Neuronal stem cell (in vitro differentiated cells): ENCODE data around the gene RNF149.

Experiments used
- DNase-seq: peaks from one replicate; pipeline ENCODE4 v3.0.0-alpha.2; 2013; ENCODE audit warnings: low spot score
- H2AFZ ChIP-seq: one replicate; pipeline ENCODE4 v1.6.1; 2013; ENCODE audit warnings: mild to moderate bottlenecking, low read length, inconsistent platforms
- H2AK5ac ChIP-seq: 2 replicates; pipeline ENCODE4 v1.6.1; 2013; ENCODE audit warnings: low read depth, mild to moderate bottlenecking, inconsistent platforms, low read length, moderate library complexity, mixed read lengths
- H2BK120ac ChIP-seq: 2 replicates; pipeline ENCODE4 v1.6.1; 2013; ENCODE audit warnings: low read depth, mild to moderate bottlenecking, inconsistent platforms, low read length, moderate library complexity, mixed read lengths
- H2BK12ac ChIP-seq: one replicate; pipeline ENCODE4 v1.6.1; 2013; ENCODE audit warnings: low read length, inconsistent platforms
- H2BK15ac ChIP-seq: 2 replicates; pipeline ENCODE4 v1.6.1; 2013; ENCODE audit warnings: mild to moderate bottlenecking, low read length, inconsistent platforms, mixed read lengths
- H2BK5ac ChIP-seq: one replicate; pipeline ENCODE4 v1.6.1; 2013; ENCODE audit warnings: inconsistent platforms, mild to moderate bottlenecking, low read length, moderate library complexity
- H3K14ac ChIP-seq: one replicate; pipeline ENCODE4 v1.6.1; 2013; ENCODE audit warnings: low read length, inconsistent platforms
- H3K18ac ChIP-seq: 2 replicates; pipeline ENCODE4 v1.6.1; 2013; ENCODE audit warnings: low read length, inconsistent platforms
- H3K23ac ChIP-seq: 2 replicates; pipeline ENCODE4 v1.6.1; 2013; ENCODE audit warnings: low read depth, mild to moderate bottlenecking, mixed read lengths, low read length, inconsistent platforms; ENCODE audit not compliant: poor library complexity
- H3K27ac ChIP-seq: replicated peaks from 3 replicates; pipeline ENCODE4 v1.5.1; 2013; ENCODE audit warnings: low read length, inconsistent platforms
- H3K27me3 ChIP-seq, 3 experiments: 2 replicates each; pipeline ENCODE4 v1.6.1; 2013; ENCODE audit warnings: low read length in 3 of 3, mild to moderate bottlenecking in 2 of 3, inconsistent platforms in 1 of 3, low read depth in 1 of 3, mixed read lengths in 1 of 3, moderate library complexity in 1 of 3; ENCODE audit not compliant: control insufficient read depth in 3 of 3, insufficient read depth in 3 of 3
- H3K36me3 ChIP-seq, 2 donors: replicated peaks in 1 of 2; 2 replicates each; pipeline ENCODE4 v1.6.1; 2013; ENCODE audit warnings: low read length in 2 of 2; ENCODE audit not compliant: control insufficient read depth in 2 of 2, insufficient read depth in 2 of 2
- H3K4ac ChIP-seq: 2 replicates; pipeline ENCODE4 v1.6.1; 2013; ENCODE audit warnings: inconsistent platforms, mild to moderate bottlenecking, low read length, moderate library complexity
- H3K4me1 ChIP-seq, 2 donors: 1 replicate in 1 of 2; 2 replicates in 1 of 2; pipeline ENCODE4 v1.6.1; 2013; ENCODE audit warnings: low read length in 2 of 2, low read depth in 1 of 2; ENCODE audit not compliant: control insufficient read depth in 2 of 2, insufficient read depth in 1 of 2
- H3K4me2 ChIP-seq: one replicate; pipeline ENCODE4 v1.6.1; 2013; ENCODE audit warnings: mild to moderate bottlenecking, low read length, inconsistent platforms; ENCODE audit not compliant: insufficient read depth, poor library complexity, severe bottlenecking
- H3K4me3 ChIP-seq, 2 donors: 2 replicates each; pipeline ENCODE4 v1.5.1; 2013; ENCODE audit warnings: low read length in 2 of 2, mild to moderate bottlenecking in 2 of 2, inconsistent platforms in 1 of 2, moderate library complexity in 1 of 2
- H3K79me1 ChIP-seq: one replicate; pipeline ENCODE4 v1.6.1; 2013; ENCODE audit warnings: low read depth, mild to moderate bottlenecking, inconsistent platforms, low read length, moderate library complexity
- H3K9ac ChIP-seq: one replicate; pipeline ENCODE4 v1.6.1; 2013; ENCODE audit warnings: mild to moderate bottlenecking, low read depth, low read length, inconsistent platforms; ENCODE audit not compliant: poor library complexity
- H3K9me3 ChIP-seq, 2 donors: replicated peaks in 1 of 2; 2 replicates each; pipeline versions ENCODE3 to v1.6.1; 2013; ENCODE audit warnings: low read length in 2 of 2, mild to moderate bottlenecking in 2 of 2, inconsistent platforms in 1 of 2, low read depth in 1 of 2, mixed read lengths in 1 of 2, moderate library complexity in 1 of 2; ENCODE audit not compliant: control insufficient read depth in 2 of 2, insufficient read depth in 1 of 2
- H4K8ac ChIP-seq: one replicate; pipeline ENCODE4 v1.6.1; 2013; ENCODE audit warnings: low read depth, mild to moderate bottlenecking, inconsistent platforms, low read length, moderate library complexity
- H4K91ac ChIP-seq: one replicate; pipeline ENCODE4 v1.6.1; 2013; ENCODE audit warnings: low read length, low read depth, mild to moderate bottlenecking, inconsistent platforms; ENCODE audit not compliant: poor library complexity
- WGBS, 2 donors: extraction: QIAGEN DNeasy Blood & Tissue Kit; methylation state at CpG; one replicate each; pipeline ENCODE4 v1.1.7; 2013; ENCODE audit warnings: missing lambda C conversion rate in 2 of 2, mixed read lengths in 1 of 2; ENCODE audit not compliant: insufficient read length in 2 of 2, insufficient replicate concordance in 1 of 2; ENCODE audit errors: extremely low coverage in 2 of 2; 5-methylcytosine and 5-hydroxymethylcytosine counted together

The RNF149 gene

GRCh38 chr2:101262142-101262541 lies 46.4 kb downstream of the RNF149 start:
- Histone ChIP-seq H2BK15ac (no peak overlapping the region), H2AK5ac (no peak overlapping the region), H3K4ac (no peak overlapping the region), H3K23ac (no peak overlapping the region), H4K8ac (no peak overlapping the region), H3K4me2 (no peak overlapping the region), H4K91ac (no peak overlapping the region), H2BK5ac (no peak overlapping the region), H3K4me3 (no peak overlapping the region), H2AFZ (no peak overlapping the region), H3K18ac (no peak overlapping the region), H3K4me1 (no peaks in the 10 kb centered on the region), H3K36me3 (peaks cover 15 to 94% of the 10 kb centered on the region in 2 donors), H3K14ac (no peak overlapping the region), H3K9ac (no peak overlapping the region), H3K79me1 (peaks cover 4% of the 10 kb centered on the region), H2BK12ac (no peak overlapping the region), H3K9me3 (peaks cover 2 to 8% of the 10 kb centered on the region in 2 donors), H3K27me3 (no peaks in the 10 kb centered on the region), H2BK120ac (no peak overlapping the region), H3K27ac (no peak overlapping the region)
- WGBS, 2 donors: no CpG with 5 or more reads among the region's 4 CpGs
- DNase-seq: no peak

GRCh38 chr2:101258804-101259203 lies 49.7 kb downstream of the RNF149 start:
- Histone ChIP-seq H3K18ac (no peak overlapping the region), H3K23ac (no peak overlapping the region), H3K9ac (no peak overlapping the region), H4K91ac (no peak overlapping the region), H3K4ac (no peak overlapping the region), H3K9me3 (peaks cover 2 to 8% of the 10 kb centered on the region in 2 donors), H2BK5ac (no peak overlapping the region), H3K14ac (no peak overlapping the region), H3K36me3 (peaks cover 6 to 72% of the 10 kb centered on the region in 2 donors), H2BK15ac (no peak overlapping the region), H3K79me1 (peaks cover 4% of the 10 kb centered on the region), H3K27me3 (no peaks in the 10 kb centered on the region), H3K4me3 (no peak overlapping the region), H3K4me1 (peaks cover 4 to 7% of the 10 kb centered on the region in 2 donors), H3K27ac (no peak overlapping the region), H3K4me2 (no peak overlapping the region), H2AFZ (no peak overlapping the region), H2BK120ac (no peak overlapping the region), H2AK5ac (no peak overlapping the region), H4K8ac (no peak overlapping the region), H2BK12ac (no peak overlapping the region)
- WGBS, 2 donors: no CpG with 5 or more reads among the region's 8 CpGs
- no peak for DNase-seq

GRCh38 chr2:101256316-101256715 lies 52.2 kb downstream of the RNF149 start:
- Histone ChIP-seq H3K18ac (no peak overlapping the region), H3K36me3 (peaks cover 4 to 51% of the 10 kb centered on the region in 2 donors), H2BK15ac (no peak overlapping the region), H3K4ac (no peak overlapping the region), H3K9me3 (peaks cover 2 to 8% of the 10 kb centered on the region in 2 donors), H2BK12ac (no peak overlapping the region), H3K14ac (no peak overlapping the region), H3K79me1 (peaks cover 6% of the 10 kb centered on the region), H3K9ac (no peak overlapping the region), H2AFZ (no peak overlapping the region), H3K23ac (no peak overlapping the region), H3K27me3 (no peaks in the 10 kb centered on the region), H2BK5ac (no peak overlapping the region), H3K4me1 (peaks cover 9 to 10% of the 10 kb centered on the region in 2 donors), H4K8ac (no peak overlapping the region), H3K4me3 (no peak overlapping the region), H3K4me2 (no peak overlapping the region), H2BK120ac (no peak overlapping the region), H3K27ac (no peak overlapping the region), H4K91ac (no peak overlapping the region), H2AK5ac (no peak overlapping the region)
- DNase-seq: no peak
- WGBS, 2 donors: no CpG with 5 or more reads among the region's 2 CpGs

GRCh38 chr2:101255501-101255900 lies 53.0 kb downstream of the RNF149 start:
- H2AFZ ChIP-seq: no peak overlapping the region
- no peak overlapping the region for H2BK12ac ChIP-seq
- H3K23ac ChIP-seq: no peak overlapping the region
- H3K27me3 ChIP-seq: no peaks in the 10 kb centered on the region
- DNase-seq: no peak
- no peak overlapping the region for H3K14ac ChIP-seq
- no peak overlapping the region for H4K8ac ChIP-seq
- no peak overlapping the region for H3K4me3 ChIP-seq
- H3K36me3 ChIP-seq: peaks cover 1 to 43% of the 10 kb centered on the region in 2 donors
- no peak overlapping the region for H3K27ac ChIP-seq
- no peak overlapping the region for H4K91ac ChIP-seq
- no peak overlapping the region for H2BK5ac ChIP-seq
- no peak overlapping the region for H3K4ac ChIP-seq
- H3K9me3 ChIP-seq: peaks cover 0 to 8% of the 10 kb centered on the region in 2 donors
- H3K4me2 ChIP-seq: no peak overlapping the region
- peaks cover 6% of the 10 kb centered on the region for H3K79me1 ChIP-seq
- H2BK120ac ChIP-seq: no peak overlapping the region
- H3K9ac ChIP-seq: no peak overlapping the region
- no peak overlapping the region for H3K18ac ChIP-seq
- no peak overlapping the region for H2BK15ac ChIP-seq
- H3K4me1 ChIP-seq: peaks cover 9 to 10% of the 10 kb centered on the region in 2 donors
- no CpG with 5 or more reads among the region's 3 CpGs for WGBS, 2 donors
- no peak overlapping the region for H2AK5ac ChIP-seq
